Lower leg skin (tissue), 3 donors: ENCODE results near the gene LHB.

ENCODE experiments used
- CTCF ChIP-seq, 3 donors: fragments of 450-650 bp; IDR thresholded peaks; one replicate each; pipeline ENCODE4 v1.5.1; 2016; ENCODE audit warnings: antibody characterized with exemption in 3 of 3, mild to moderate bottlenecking in 3 of 3, moderate library complexity in 2 of 3
- POLR2A ChIP-seq, 2 donors: fragments of 450-650 bp; IDR thresholded peaks; one replicate each; pipeline ENCODE4 v1.6.1; 2016 to 2017; ENCODE audit warnings: antibody characterized with exemption in 2 of 2, mild to moderate bottlenecking in 1 of 2, moderate library complexity in 1 of 2

GRCh38 chr19:48968179-48968661 is 48.7 kb downstream of the LHB start:
- TF ChIP-seq CTCF (IDR thresholded peaks at IDR 0.05) = no peak
- TF ChIP-seq POLR2A (IDR thresholded peaks at IDR 0.05) = no peak
